Measurements from ENCODE around the gene FOXN1.

The FOXN1 gene

GRCh38 chr17:28576758-28577465, 70.8 kb downstream of the FOXN1 start, which contains the start of gene ALDOC:
Gene ALDOC, minus strand, starts transcription at chr17:28576895. Its CDS starts 1,363 bp downstream, at chr17:28575532.
- no peaks in the 10 kb centered on the region for H3K4me1 ChIP-seq
- no peak within 1 kb of the TSS for H3K4me3 ChIP-seq (ENCODE audit: low read depth, low read length)
- H3K79me2 ChIP-seq, result peaks cover under 1% of the 10 kb centered on the region
- no peaks in the 10 kb centered on the region for H3K9me3 ChIP-seq (ENCODE audit: control insufficient read depth, low read length)
- no peak for TF ChIP-seq CTCF (IDR thresholded peaks at IDR 0.05)
- H3K9ac ChIP-seq, result no peak within 1 kb of the TSS
- no peak within 1 kb of the TSS for H3K27ac ChIP-seq
- H3K27me3 ChIP-seq (ENCODE audit: control insufficient read depth, insufficient read depth, low read length), result no peaks in the 10 kb centered on the region
- H2AFZ ChIP-seq, result peak within 1 kb of the TSS; percentile 65
- H3K36me3 ChIP-seq (ENCODE audit: control insufficient read depth, insufficient read depth, low read length), result no peaks in the 10 kb centered on the region
- peak within 1 kb of the TSS; percentile 45 for H3K4me2 ChIP-seq (ENCODE audit: low read length)

GRCh38 chr17:28577466-28577824, 71.3 kb downstream of the FOXN1 start:
- H3K4me3 ChIP-seq (ENCODE audit: low read depth, low read length), result no peak overlapping the region
- no peak overlapping the region for H2AFZ ChIP-seq
- no peak overlapping the region for H3K4me2 ChIP-seq (ENCODE audit: low read length)
- H3K27me3 ChIP-seq (ENCODE audit: control insufficient read depth, insufficient read depth, low read length), result no peaks in the 10 kb centered on the region
- no peaks in the 10 kb centered on the region for H3K36me3 ChIP-seq (ENCODE audit: control insufficient read depth, insufficient read depth, low read length)
- no peak overlapping the region for H3K9ac ChIP-seq
- H3K27ac ChIP-seq, result no peak overlapping the region
- no peak for TF ChIP-seq CTCF (IDR thresholded peaks at IDR 0.05)
- no peaks in the 10 kb centered on the region for H3K4me1 ChIP-seq
- H3K9me3 ChIP-seq (ENCODE audit: control insufficient read depth, low read length), result no peaks in the 10 kb centered on the region
- H3K79me2 ChIP-seq, result no peaks in the 10 kb centered on the region

- no peak overlapping the region for H3K4me2 ChIP-seq (ENCODE audit: low read length)
- no peaks in the 10 kb centered on the region for H3K79me2 ChIP-seq
- no peaks in the 10 kb centered on the region for H3K4me1 ChIP-seq
- H3K9me3 ChIP-seq (ENCODE audit: control insufficient read depth, low read length), result no peaks in the 10 kb centered on the region
- H3K36me3 ChIP-seq (ENCODE audit: control insufficient read depth, insufficient read depth, low read length), result no peaks in the 10 kb centered on the region
- no peak overlapping the region for H2AFZ ChIP-seq
- no peaks in the 10 kb centered on the region for H3K27me3 ChIP-seq (ENCODE audit: control insufficient read depth, insufficient read depth, low read length)
- no peak for TF ChIP-seq CTCF (IDR thresholded peaks at IDR 0.05)
- no peak overlapping the region for H3K4me3 ChIP-seq (ENCODE audit: low read depth, low read length)
- H3K27ac ChIP-seq, result no peak overlapping the region
- H3K9ac ChIP-seq, result no peak overlapping the region
Observed at GRCh38 chr17:28578246-28579195, 72.4 kb downstream of the FOXN1 start.

- no peak overlapping the region for H3K27ac ChIP-seq
- no peak overlapping the region for H3K4me2 ChIP-seq (ENCODE audit: low read length)
- no peaks in the 10 kb centered on the region for H3K4me1 ChIP-seq
- H3K27me3 ChIP-seq (ENCODE audit: control insufficient read depth, insufficient read depth, low read length), result no peaks in the 10 kb centered on the region
- no peaks in the 10 kb centered on the region for H3K9me3 ChIP-seq (ENCODE audit: control insufficient read depth, low read length)
- H3K9ac ChIP-seq, result no peak overlapping the region
- H3K4me3 ChIP-seq (ENCODE audit: low read depth, low read length), result no peak overlapping the region
- no peaks in the 10 kb centered on the region for H3K79me2 ChIP-seq
- no peaks in the 10 kb centered on the region for H3K36me3 ChIP-seq (ENCODE audit: control insufficient read depth, insufficient read depth, low read length)
- H2AFZ ChIP-seq, result no peak overlapping the region
- no peak for TF ChIP-seq CTCF (IDR thresholded peaks at IDR 0.05)
Observed at GRCh38 chr17:28579526-28579925, 73.4 kb downstream of the FOXN1 start.

Measured in parathyroid adenoma (tissue), 2 donors.